Testis (tissue), 2 donors: ENCODE results near the gene CUL4A.
"Not testable (repeated sequence)": the region's sequence is repeated elsewhere in the genome, so short reads cannot be mapped to it uniquely, and the experiment has no call there.

ENCODE experiments used
- CTCF ChIP-seq, 3 experiments: fragments of 450-650 bp in 2 of 3; fragments of 200-600 bp in 1 of 3; sonication (generic) in 1 of 3; IDR thresholded peaks; one replicate each; pipeline ENCODE4 v1.5.1; 2016 to 2019; ENCODE audit warnings: antibody characterized with exemption in 3 of 3, mild to moderate bottlenecking in 2 of 3, moderate library complexity in 1 of 3
- POLR2A ChIP-seq: fragments of 450-650 bp; IDR thresholded peaks from one replicate; pipeline ENCODE4 v1.6.1; 2017; ENCODE audit warnings: antibody characterized with exemption, mild to moderate bottlenecking, moderate library complexity

GRCh38 chr13:113263016-113263415, 53.6 kb downstream of the CUL4A start:
- TF ChIP-seq POLR2A; CTCF (IDR thresholded peaks at IDR 0.05): not testable (repeated sequence)
